ENCODE results near the gene FAM185A. TPM values are rescaled to one million over a fixed set of nuclear protein-coding genes. Genes with fewer than 3 reads are reported as not detected.
A peak's percentile ranks its signal among the peaks of the same experiment; 100 is the strongest.
"Not testable (repeated sequence)": the region's sequence is repeated elsewhere in the genome, so short reads cannot be mapped to it uniquely, and the experiment has no call there.

The FAM185A gene
- total RNA-seq: 1 to 10 TPM; 5.3 to 6.3 TPM

DNA sequence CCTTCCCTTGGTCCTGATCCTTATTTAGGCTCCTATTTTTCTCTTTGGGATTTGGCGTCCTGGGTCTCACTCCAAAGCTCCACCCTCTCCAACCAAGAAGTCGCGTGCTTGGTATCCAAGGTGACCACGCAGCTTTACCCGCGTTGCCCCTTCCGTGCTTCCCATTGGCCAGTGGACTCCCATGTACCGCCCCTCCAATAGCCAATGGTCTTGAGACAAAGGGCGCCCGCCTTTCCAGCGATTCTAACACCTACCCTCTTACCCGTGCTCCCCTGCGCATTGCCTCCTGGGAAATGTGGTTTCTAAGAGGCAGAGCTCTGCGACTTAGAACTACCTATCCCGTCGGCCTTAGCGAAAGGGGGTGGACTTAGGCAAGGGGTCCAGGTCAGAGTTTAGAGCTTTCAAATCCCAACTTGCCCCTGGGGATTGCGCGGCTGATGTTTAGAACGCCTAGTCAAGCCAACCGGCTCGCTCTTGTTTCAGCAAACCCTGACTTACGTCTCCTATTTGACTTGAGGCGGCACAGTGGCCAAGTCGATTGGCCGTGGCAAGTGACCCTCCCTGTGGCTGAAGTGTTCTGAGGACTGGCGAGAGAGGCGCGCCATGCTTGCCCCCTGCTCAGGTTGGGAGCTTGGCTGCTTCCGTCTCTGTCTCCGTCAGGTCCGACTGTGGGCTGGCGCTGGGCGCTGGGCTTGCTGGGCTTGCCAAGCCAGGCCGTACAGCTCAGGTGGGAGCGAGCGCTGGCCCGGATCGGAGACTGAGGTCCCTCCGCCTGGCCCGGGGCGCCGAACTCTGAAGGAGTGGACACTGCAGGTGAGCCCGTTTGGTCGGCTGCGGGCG is at the start of gene FAM185A:
Gene FAM185A, plus strand, starts transcription at position 395 of the 840 bp plus-strand sequence. Its CDS starts 209 bp downstream, at position 604.
- intact Hi-C loops (cut with micrococcal nuclease): loop anchor here (1.0 to 5.0 kb wide), 5 partner anchors 287 to 596 kb away; partner anchors contain the start of genes ALKBH4, ARMC10, DNAJC2 and LRWD1
- not testable (repeated sequence) for H3K9me3 Mint-ChIP-seq; H3K36me3 Mint-ChIP-seq (ENCODE audit: low read depth); H3K27me3 Mint-ChIP-seq (ENCODE audit: low read depth)
- H3K4me3 Mint-ChIP-seq: peak within 1 kb of the TSS; percentile 81
- peaks cover 13% of the 10 kb centered on the region for H3K4me1 Mint-ChIP-seq (ENCODE audit: low read depth)
- DNase-seq: peak; percentile 98
- peak within 1 kb of the TSS; percentile 57 for H3K27ac Mint-ChIP-seq
- CTCF ChIA-PET: interaction anchor here (0.7 to 1.4 kb wide), 3 partner anchors 313 to 326 kb away, joined by 3 read pairs; partner anchors contain the start of genes ARMC10 and FBXL13

DNA sequence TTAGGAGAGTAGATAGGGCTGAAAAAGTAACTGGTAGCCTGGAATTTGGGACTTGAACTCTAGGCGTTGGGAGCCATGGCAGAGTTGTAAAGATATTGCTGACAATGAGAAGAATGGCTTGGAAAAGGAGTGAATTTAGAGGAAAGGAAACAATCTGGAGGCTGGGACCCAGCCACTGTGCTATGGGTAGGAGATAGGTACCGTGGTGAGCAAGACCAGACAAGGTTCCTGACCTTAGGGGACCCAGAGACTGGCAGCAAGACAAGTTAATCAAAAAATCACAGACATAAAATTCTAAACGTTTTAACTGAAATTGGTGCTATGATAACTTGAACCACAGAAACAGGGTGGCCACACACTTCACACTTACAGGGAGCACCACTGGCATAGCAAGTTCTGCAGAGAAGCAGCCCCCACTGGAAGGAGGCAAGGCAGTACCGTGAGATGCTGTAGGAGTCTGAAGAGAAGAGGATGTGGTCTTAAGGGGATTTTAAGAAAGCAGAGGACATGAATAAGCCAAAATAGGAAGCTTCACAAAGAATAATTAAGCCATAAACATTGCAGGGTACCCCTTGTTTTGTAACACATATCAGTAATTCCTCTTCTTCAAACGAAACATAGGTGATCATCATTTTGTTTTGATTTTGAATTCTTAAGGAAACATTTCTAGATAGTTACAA is 35.6 kb upstream of the FAM185A start:
- H3K9me3 Mint-ChIP-seq; H3K36me3 Mint-ChIP-seq (ENCODE audit: low read depth); H3K27me3 Mint-ChIP-seq (ENCODE audit: low read depth); CTCF ChIA-PET; H3K4me3 Mint-ChIP-seq; intact Hi-C loops (cut with micrococcal nuclease): not testable (repeated sequence)
- Mint-ChIP-seq H3K27ac (peak overlapping the region; percentile 67), H3K4me1 (ENCODE audit: low read depth) (peaks cover 16% of the 10 kb centered on the region)
- peak; percentile 50 for DNase-seq

DNA sequence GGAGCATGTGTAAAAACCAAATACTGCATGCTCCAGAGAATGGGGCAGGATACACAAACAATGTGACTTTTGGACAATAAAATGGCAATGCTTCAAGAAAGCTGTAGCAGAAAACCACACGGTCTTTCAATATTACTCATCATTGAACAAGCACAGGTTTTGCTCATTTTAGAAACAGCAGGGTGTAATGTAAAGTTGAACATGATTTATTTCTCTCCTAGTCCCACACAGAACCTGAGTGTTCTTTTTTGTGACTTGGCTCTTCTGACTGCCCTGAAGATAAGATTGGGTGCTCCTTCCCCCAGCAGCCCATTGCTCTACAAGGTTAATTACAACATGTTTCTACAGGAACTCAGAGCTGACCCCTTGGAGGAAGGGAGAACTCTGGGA is 35.1 kb upstream of the FAM185A start:
- H3K27me3 Mint-ChIP-seq (ENCODE audit: low read depth); H3K4me3 Mint-ChIP-seq; intact Hi-C loops (cut with micrococcal nuclease); H3K36me3 Mint-ChIP-seq (ENCODE audit: low read depth); DNase-seq; H3K9me3 Mint-ChIP-seq; CTCF ChIA-PET: not testable (repeated sequence)
- H3K4me1 Mint-ChIP-seq (ENCODE audit: low read depth): peaks cover 16% of the 10 kb centered on the region
- H3K27ac Mint-ChIP-seq: peak overlapping the region; percentile 67

DNA sequence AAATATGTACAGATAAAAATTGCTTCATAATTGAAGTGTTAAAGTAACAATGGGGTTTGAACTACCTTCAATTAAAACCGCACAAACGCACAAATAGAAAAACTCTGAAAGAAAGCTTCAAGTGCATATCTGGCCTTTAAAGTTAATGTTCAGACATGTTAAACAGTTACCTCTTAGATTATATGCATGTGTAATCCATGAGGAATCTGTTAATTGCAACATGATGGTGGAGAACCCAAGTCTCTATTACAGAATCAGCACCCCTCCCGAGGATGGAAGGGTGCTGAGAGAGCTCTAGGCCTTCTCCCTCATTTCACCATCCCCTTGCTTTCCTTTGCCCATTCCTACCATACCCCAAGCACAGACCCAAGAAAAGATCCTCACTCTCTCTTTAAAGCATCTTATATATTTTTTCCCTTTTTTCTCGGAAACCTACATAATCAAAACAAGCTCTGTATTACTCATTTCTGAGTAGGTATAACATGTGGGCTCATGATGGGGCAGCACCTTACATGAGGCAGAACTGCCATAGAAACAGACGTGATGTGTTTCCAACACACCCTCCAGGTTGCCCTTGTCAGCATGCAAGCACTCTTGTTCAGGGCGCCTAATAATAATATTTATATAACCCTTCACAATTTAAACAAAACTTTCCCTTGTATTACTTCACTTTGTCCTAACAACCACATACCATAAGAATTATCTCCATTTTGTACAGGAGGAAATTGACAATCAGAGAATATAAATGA is 33.9 kb upstream of the FAM185A start:
- H3K4me3 Mint-ChIP-seq; H3K27me3 Mint-ChIP-seq (ENCODE audit: low read depth); H3K36me3 Mint-ChIP-seq (ENCODE audit: low read depth); intact Hi-C loops (cut with micrococcal nuclease); H3K27ac Mint-ChIP-seq; CTCF ChIA-PET; H3K9me3 Mint-ChIP-seq: not testable (repeated sequence)
- H3K4me1 Mint-ChIP-seq (ENCODE audit: low read depth): peaks cover 16% of the 10 kb centered on the region
- DNase-seq: peak; percentile 58

DNA sequence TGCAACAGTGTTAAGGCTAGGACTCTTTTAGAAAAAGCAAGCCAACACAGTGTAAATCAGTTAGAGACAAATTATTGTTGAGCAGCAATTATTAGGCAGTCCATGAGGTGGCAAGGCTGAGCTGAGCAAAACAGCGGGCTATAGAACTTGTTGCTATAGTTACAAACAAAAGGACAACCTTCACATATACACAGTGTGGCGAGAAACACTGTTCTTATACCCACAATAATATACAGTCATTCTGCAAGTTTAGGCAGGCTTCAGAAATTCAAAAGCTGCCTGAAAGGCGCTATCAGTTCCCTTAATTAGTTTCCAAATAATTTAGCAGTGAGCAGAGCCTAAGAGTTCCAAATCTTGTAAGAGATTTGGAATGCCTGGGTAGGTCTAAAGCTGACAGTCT is 33.1 kb upstream of the FAM185A start:
- H3K27ac Mint-ChIP-seq; H3K4me3 Mint-ChIP-seq; H3K9me3 Mint-ChIP-seq; H3K27me3 Mint-ChIP-seq (ENCODE audit: low read depth); DNase-seq; CTCF ChIA-PET; intact Hi-C loops (cut with micrococcal nuclease); H3K36me3 Mint-ChIP-seq (ENCODE audit: low read depth): not testable (repeated sequence)
- H3K4me1 Mint-ChIP-seq (ENCODE audit: low read depth): peaks cover 16% of the 10 kb centered on the region

DNA sequence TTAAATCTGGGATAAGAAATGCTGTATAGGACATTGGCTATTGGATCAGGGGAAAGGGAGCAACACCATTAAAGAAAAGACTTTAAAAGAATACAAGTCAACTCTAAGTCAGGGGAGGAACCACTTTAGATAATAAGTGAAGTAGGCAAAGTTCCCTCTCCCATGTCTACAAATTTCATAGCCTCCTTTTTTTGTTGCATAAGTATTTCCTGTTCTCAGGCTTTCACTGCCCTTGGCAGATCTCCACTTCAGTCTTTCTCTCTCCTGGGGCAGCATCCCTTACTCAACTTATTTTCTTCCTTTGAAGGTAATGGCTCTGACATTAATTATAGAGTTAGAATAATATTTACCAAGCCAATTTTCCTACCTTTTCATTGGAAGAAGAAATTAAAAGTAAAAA is 30.3 kb upstream of the FAM185A start:
- H3K9me3 Mint-ChIP-seq; H3K4me3 Mint-ChIP-seq; H3K4me1 Mint-ChIP-seq (ENCODE audit: low read depth); intact Hi-C loops (cut with micrococcal nuclease); H3K27me3 Mint-ChIP-seq (ENCODE audit: low read depth); CTCF ChIA-PET; H3K27ac Mint-ChIP-seq; H3K36me3 Mint-ChIP-seq (ENCODE audit: low read depth); DNase-seq: not testable (repeated sequence)

DNA sequence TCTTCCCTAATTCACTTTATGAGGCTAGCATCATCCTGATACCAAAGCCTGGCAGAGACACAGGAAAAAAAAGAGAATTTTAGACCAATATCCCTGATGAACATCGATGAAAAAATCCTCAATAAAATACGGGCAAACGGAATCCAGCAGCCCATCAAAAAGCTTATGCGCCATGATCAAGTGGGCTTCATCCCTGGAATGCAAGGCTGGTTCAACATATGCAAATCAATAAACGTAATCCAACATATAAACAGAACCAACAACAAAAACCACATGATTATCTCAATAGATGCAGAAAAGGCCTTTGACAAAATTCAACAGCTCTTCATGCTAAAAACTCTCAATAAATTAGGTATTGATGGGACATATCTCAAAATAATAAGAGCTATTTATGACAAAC is 22.6 kb upstream of the FAM185A start:
- intact Hi-C loops (cut with micrococcal nuclease); DNase-seq; H3K27ac Mint-ChIP-seq; H3K27me3 Mint-ChIP-seq (ENCODE audit: low read depth); H3K4me1 Mint-ChIP-seq (ENCODE audit: low read depth); H3K36me3 Mint-ChIP-seq (ENCODE audit: low read depth); CTCF ChIA-PET; H3K4me3 Mint-ChIP-seq: not testable (repeated sequence)
- H3K9me3 Mint-ChIP-seq: peaks cover 11% of the 10 kb centered on the region

DNA sequence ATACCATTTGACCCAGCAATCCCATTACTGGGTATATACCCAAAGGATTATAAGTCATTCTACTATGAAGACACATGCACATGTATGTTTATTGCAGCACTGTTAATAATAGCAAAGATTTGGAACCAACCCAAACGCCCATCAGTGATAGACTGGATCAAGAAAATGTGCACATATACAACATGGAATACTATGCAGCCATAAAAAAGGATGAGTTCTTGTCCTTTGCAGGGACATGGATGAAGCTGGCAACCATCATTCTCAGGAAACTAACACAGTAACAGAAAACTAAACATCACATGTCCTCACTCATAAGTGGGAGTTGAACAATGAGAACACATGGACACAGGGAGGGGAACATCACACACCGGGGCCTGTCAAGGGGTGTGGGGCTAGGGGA is 19.1 kb upstream of the FAM185A start:
- H3K4me3 Mint-ChIP-seq; H3K27me3 Mint-ChIP-seq (ENCODE audit: low read depth); H3K27ac Mint-ChIP-seq; H3K36me3 Mint-ChIP-seq (ENCODE audit: low read depth); CTCF ChIA-PET; DNase-seq; H3K9me3 Mint-ChIP-seq; H3K4me1 Mint-ChIP-seq (ENCODE audit: low read depth); intact Hi-C loops (cut with micrococcal nuclease): not testable (repeated sequence)

DNA sequence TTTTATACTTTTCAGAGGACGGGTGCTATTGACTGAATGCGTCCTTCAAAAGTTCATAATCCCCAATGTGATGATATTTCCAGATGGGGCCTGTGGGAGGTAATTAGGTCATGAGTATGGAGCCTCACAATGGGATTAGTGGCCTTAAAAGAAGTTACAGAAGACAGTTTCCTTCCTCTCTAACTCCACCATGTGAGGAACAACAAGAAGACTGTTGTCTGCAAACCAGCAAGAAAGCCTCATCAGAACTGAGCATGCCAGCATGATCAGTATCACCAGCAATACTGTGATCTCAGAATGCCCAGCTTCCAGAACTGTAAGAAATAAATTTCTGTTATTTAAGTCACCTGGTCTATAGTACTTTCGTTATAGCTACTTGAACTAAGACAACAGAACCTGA is 18.4 kb upstream of the FAM185A start:
- DNase-seq; H3K4me1 Mint-ChIP-seq (ENCODE audit: low read depth); CTCF ChIA-PET; H3K4me3 Mint-ChIP-seq; H3K27me3 Mint-ChIP-seq (ENCODE audit: low read depth); H3K36me3 Mint-ChIP-seq (ENCODE audit: low read depth); H3K27ac Mint-ChIP-seq; intact Hi-C loops (cut with micrococcal nuclease); H3K9me3 Mint-ChIP-seq: not testable (repeated sequence)

DNA sequence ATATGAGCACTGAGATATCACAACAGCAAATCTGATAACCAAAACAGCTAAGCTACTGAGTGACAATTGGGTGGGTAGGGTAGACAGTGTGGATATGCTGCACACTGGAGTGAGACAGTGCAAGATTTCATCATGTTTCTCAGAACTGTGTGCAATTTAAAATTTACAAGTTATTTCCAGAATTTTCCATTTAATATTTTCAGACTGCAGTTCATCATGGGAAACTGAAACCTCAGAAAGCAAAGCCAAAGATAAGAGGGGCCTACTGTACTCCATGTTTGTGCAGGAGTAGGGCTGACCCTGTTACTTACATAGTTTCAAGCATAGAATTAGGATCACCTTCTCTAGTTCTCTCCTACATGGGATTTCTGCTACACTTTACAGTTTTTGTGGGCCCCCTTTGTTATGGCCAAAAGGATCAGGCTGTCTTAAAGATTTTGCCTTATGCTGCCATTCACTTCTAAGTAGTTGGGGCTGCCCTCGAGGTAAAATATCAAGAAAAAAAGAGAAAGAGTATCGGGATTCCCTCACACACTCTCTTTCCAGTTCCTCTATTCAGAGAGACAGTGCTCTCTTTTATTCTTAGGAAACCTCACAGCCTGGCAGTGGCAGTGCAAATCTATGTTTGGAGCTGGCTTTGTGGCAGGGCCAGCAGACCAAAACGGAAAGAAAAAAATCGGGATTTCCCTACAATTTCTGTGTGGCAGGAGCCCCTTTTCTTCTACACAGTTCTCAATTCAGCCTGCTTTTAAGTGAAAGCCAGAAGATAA is 6.6 kb upstream of the FAM185A start:
- H3K27me3 Mint-ChIP-seq (ENCODE audit: low read depth); CTCF ChIA-PET; H3K4me3 Mint-ChIP-seq; H3K9me3 Mint-ChIP-seq; DNase-seq; H3K4me1 Mint-ChIP-seq (ENCODE audit: low read depth); H3K36me3 Mint-ChIP-seq (ENCODE audit: low read depth); intact Hi-C loops (cut with micrococcal nuclease); H3K27ac Mint-ChIP-seq: not testable (repeated sequence)

DNA sequence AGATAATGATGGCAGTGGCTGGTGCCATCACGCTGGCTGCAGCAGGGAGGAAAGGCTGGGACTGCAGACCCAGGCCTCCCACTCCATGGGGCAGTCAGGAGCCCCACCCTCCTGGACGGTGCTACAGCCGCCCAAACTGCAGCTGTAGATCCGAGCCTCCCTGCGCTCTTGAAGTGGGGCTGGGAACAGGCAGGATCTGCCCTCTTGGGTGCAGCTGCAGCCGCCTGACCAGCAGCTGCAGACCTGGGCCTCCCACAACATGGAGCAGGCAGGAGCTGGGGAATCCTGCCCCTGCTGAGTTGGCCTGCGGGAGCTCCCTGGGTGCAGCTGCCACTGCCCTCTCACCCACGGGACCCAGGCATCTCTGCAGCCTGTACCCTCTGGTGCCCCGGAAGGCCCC is 4.9 kb upstream of the FAM185A start:
- H3K4me1 Mint-ChIP-seq (ENCODE audit: low read depth); intact Hi-C loops (cut with micrococcal nuclease); H3K9me3 Mint-ChIP-seq; DNase-seq; H3K36me3 Mint-ChIP-seq (ENCODE audit: low read depth); H3K4me3 Mint-ChIP-seq; H3K27ac Mint-ChIP-seq; H3K27me3 Mint-ChIP-seq (ENCODE audit: low read depth); CTCF ChIA-PET: not testable (repeated sequence)
